AG04450 (cell line): ENCODE data around the gene ANO4. TPM values are rescaled to one million over a fixed set of nuclear protein-coding genes. Genes with fewer than 3 reads are reported as not detected.

Experiments
- CTCF ChIA-PET: fragments of 300-600, 350-600 bp; formaldehyde crosslinking; extraction: SDS; loops from one replicate; lab custom pipeline; 2022; ENCODE audit warnings: antibody characterized with exemption, inconsistent platforms; lab: Charles Lee
- POLR2A ChIA-PET: fragments of 350-600 bp; formaldehyde crosslinking; extraction: SDS; loops from one replicate; lab custom pipeline; 2021; ENCODE audit warnings: antibody characterized with exemption, inconsistent platforms; lab: Yijun Ruan, JAX
- DNase-seq: peaks from one replicate; pipeline ENCODE4 v3.0.0-alpha.2; 2011; ENCODE audit warnings: low read depth, low spot score
- H3K27ac ChIP-seq: one replicate; pipeline ENCODE4 v1.5.1; 2012; ENCODE audit warnings: low read depth, low read length, control low read depth
- H3K27me3 ChIP-seq: one replicate; pipeline ENCODE4 v1.6.0; 2012; ENCODE audit warnings: low read length; ENCODE audit not compliant: control insufficient read depth, insufficient read depth
- H3K4me3 ChIP-seq: 2 replicates; pipeline ENCODE4 v1.5.1; 2011; ENCODE audit warnings: mild to moderate bottlenecking, low read depth, low read length, control low read depth
- H3K9me3 ChIP-seq: 2 replicates; pipeline ENCODE4 v1.5.1; 2012; ENCODE audit warnings: low read length; ENCODE audit not compliant: control insufficient read depth, insufficient read depth
- CTCF ChIP-seq: IDR thresholded peaks from 2 replicates; pipeline ENCODE4 v1.5.1; 2011; ENCODE audit warnings: low read depth, low read length, control low read depth, inconsistent platforms
- polyA plus RNA-seq: library from polyadenylated mRNA; depleted of rRNA; stranded (reverse); fragments of >200 nt; gene quantifications from 2 replicates; pipeline ENCODE4 v1.2.3, GENCODE V29; 2011

The ANO4 gene
- polyA plus RNA-seq, 1 experiment = 7.5 TPM

GRCh38 chr12:100974747-100975146 lies 180.2 kb downstream of the ANO4 start:
- no peak overlapping the region for H3K27ac ChIP-seq
- ChIA-PET POLR2A (no interaction called here), CTCF (no interaction called here)

GRCh38 chr12:100976735-100977134 lies 182.2 kb downstream of the ANO4 start:
- no peak for TF ChIP-seq CTCF
- Histone ChIP-seq H3K9me3 (no peaks in the 10 kb centered on the region), H3K27me3 (no peaks in the 10 kb centered on the region), H3K27ac (no peak overlapping the region), H3K4me3 (no peak overlapping the region)
- ChIA-PET CTCF (interaction anchor here (1.1 kb wide), 1 partner anchor 10 kb away, joined by 3 read pairs; no protein-coding TSS in a partner anchor), POLR2A (no interaction called here)
- no peak for DNase-seq

More at GRCh38 chr12:100974747-100975146, 180.2 kb downstream of the ANO4 start:
- no peaks in the 10 kb centered on the region for H3K27me3 ChIP-seq
- no peaks in the 10 kb centered on the region for H3K9me3 ChIP-seq
- DNase-seq = no peak
- no peak overlapping the region for H3K4me3 ChIP-seq
- no peak for TF ChIP-seq CTCF

- Histone ChIP-seq H3K27ac (no peak overlapping the region), H3K9me3 (no peaks in the 10 kb centered on the region), H3K27me3 (no peaks in the 10 kb centered on the region), H3K4me3 (no peak overlapping the region)
- CTCF ChIA-PET = no interaction called here
- DNase-seq = no peak
- POLR2A ChIA-PET = no interaction called here
- no peak for TF ChIP-seq CTCF
Observed at GRCh38 chr12:100980856-100981255, 186.3 kb downstream of the ANO4 start.

GRCh38 chr12:100982511-100983183 lies 188.1 kb downstream of the ANO4 start:
- Histone ChIP-seq H3K9me3 (no peaks in the 10 kb centered on the region), H3K27me3 (no peaks in the 10 kb centered on the region), H3K27ac (no peak overlapping the region), H3K4me3 (no peak overlapping the region)
- ChIA-PET CTCF (no interaction called here), POLR2A (no interaction called here)
- DNase-seq = no peak
- no peak for TF ChIP-seq CTCF

GRCh38 chr12:100984796-100985195 lies 190.2 kb downstream of the ANO4 start:
- CTCF ChIA-PET = interaction anchor here (1.1 kb wide), 1 partner anchor 223 kb away, joined by 4 read pairs; no protein-coding TSS in a partner anchor
- no peak for TF ChIP-seq CTCF

More at GRCh38 chr12:100984796-100985195, 190.2 kb downstream of the ANO4 start:
- Histone ChIP-seq H3K27ac (no peak overlapping the region), H3K9me3 (no peaks in the 10 kb centered on the region), H3K4me3 (no peak overlapping the region), H3K27me3 (no peaks in the 10 kb centered on the region)
- POLR2A ChIA-PET = no interaction called here
- DNase-seq = no peak
